ENCODE results near the gene OR52E6. TPM values are rescaled to one million over a fixed set of nuclear protein-coding genes. Genes with fewer than 3 reads are reported as not detected.

The OR52E6 gene
- total RNA-seq, 2 experiments from 2014 or later, result not detected

DNA sequence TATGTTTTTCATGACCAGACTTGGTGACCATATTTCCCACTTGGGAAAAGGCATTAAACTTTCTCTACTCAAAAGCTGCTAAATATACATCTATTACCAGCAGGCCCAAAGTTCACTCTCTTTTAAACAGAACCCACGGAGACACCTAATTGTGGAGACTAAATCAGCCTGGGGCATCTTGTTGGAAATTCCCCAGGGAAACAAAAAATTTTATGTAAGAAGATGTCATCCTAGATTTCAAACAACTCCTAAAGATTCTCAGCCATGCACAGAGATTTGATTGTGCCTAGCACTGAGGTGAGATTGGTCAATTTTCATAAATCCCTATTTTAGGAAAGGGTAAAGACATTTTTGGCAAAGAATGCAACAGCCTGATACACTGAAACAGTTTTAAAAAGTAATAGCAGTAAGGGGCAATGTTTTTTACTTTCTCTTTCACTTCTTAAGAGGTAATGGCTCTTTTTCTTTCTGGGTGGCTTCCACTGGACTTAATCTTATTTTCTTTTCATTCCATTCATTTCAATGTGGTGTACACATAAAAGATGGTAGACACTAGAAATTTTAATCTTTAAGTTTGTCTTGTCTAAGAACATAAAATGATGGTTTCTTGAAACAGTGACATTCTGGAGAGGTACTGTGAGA, 23.3 kb downstream of the OR52E6 start:
- CTCF ChIA-PET, result interaction anchor here (1.0 kb wide), 1 partner anchor 9 kb away, joined by 3 read pairs; no protein-coding TSS in a partner anchor
- Mint-ChIP-seq H3K4me3 (peak overlapping the region; percentile 48), H3K27me3 (no peaks in the 10 kb centered on the region), H3K36me3 (ENCODE audit: low read depth) (no peaks in the 10 kb centered on the region), H3K4me1 (ENCODE audit: low read depth) (peaks cover 10% of the 10 kb centered on the region), H3K27ac (peak overlapping the region; percentile 55), H3K9me3 (no peaks in the 10 kb centered on the region)
- no peak for DNase-seq
- TF ChIP-seq, protein P1, sequence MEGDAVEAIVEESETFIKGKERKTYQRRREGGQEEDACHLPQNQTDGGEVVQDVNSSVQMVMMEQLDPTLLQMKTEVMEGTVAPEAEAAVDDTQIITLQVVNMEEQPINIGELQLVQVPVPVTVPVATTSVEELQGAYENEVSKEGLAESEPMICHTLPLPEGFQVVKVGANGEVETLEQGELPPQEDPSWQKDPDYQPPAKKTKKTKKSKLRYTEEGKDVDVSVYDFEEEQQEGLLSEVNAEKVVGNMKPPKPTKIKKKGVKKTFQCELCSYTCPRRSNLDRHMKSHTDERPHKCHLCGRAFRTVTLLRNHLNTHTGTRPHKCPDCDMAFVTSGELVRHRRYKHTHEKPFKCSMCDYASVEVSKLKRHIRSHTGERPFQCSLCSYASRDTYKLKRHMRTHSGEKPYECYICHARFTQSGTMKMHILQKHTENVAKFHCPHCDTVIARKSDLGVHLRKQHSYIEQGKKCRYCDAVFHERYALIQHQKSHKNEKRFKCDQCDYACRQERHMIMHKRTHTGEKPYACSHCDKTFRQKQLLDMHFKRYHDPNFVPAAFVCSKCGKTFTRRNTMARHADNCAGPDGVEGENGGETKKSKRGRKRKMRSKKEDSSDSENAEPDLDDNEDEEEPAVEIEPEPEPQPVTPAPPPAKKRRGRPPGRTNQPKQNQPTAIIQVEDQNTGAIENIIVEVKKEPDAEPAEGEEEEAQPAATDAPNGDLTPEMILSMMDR (IDR thresholded peaks at IDR 0.05), result no peak
- POLR2A ChIA-PET, result no interaction called here
- no peak for ATAC-seq
- intact Hi-C loops (cut with micrococcal nuclease), result no loop called here

DNA sequence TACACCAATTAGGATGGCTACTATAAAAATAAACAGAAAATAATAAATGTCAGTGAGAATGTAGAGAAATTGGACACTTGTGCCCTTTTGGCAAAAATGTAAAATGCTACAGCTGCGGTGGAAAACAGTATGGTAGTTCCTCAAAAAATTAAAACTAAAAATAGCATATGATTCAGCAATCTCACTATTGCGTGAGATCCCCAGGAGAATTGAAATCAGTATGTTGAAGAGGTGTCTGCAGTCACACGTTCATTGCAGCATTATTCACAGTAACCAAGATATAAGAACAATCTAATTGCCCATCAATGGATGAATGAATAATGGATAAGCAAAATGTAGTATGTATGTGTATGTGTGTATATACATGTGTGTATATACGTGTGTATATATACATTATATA, 26.2 kb downstream of the OR52E6 start:
- no peak for ATAC-seq
- H3K36me3 Mint-ChIP-seq (ENCODE audit: low read depth), result no peaks in the 10 kb centered on the region
- H3K27me3 Mint-ChIP-seq, result no peaks in the 10 kb centered on the region
- TF ChIP-seq, protein P1 (IDR thresholded peaks at IDR 0.05), result no peak
- DNase-seq, result no peak
- no peak overlapping the region for H3K4me3 Mint-ChIP-seq
- intact Hi-C loops (cut with micrococcal nuclease), result no loop called here
- H3K27ac Mint-ChIP-seq, result no peak overlapping the region
- ChIA-PET POLR2A (no interaction called here), CTCF (interaction anchor here (0.9 kb wide), 1 partner anchor 75 kb away, joined by 3 read pairs; no protein-coding TSS in a partner anchor)
- H3K4me1 Mint-ChIP-seq (ENCODE audit: low read depth), result peaks cover 10% of the 10 kb centered on the region
- H3K9me3 Mint-ChIP-seq, result no peaks in the 10 kb centered on the region

DNA sequence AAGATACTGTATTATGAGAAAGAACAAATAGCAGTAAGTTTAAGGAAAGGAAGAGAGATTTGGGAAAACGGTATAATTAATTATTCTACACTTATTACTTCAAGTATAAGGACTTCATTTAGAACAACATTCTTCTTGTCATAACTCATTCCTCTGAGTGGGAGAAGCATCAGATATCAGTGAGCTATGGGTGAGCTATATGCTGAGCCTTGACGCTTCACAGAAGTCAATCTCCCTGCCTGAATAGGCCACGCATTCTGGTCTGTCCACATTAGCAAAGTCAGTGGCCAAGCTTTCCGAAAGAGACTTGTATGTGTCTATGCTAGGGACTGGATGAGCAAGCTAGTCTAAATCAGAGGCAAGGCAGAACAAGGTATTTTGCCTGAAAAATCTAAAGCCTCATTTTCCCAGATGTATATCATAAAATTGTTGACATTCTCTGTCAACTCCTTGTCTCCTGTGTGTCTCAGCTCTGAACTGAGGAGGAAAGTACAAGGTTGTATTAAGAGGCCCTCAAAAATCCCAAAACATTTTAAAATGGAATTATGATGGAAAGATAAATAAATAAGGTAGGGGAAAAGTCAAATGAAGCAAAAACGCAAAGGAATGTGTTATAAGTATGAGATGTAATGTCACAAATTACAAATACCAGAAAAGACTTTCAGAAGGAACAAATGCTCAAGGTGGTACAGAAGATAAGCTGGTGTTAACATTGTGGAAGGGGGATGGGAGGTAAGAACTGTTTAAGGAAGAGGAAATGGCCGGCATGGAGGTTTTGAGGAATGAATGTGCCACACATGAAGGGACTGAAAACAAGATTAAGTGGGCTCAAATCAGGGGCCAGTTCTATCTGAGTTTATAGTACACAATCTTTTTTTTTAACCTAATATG, 31.5 kb downstream of the OR52E6 start:
- Mint-ChIP-seq H3K36me3 (ENCODE audit: low read depth) (no peaks in the 10 kb centered on the region), H3K27me3 (peaks cover 13% of the 10 kb centered on the region), H3K4me3 (no peak overlapping the region), H3K9me3 (no peaks in the 10 kb centered on the region), H3K4me1 (ENCODE audit: low read depth) (peaks cover 6% of the 10 kb centered on the region), H3K27ac (no peak overlapping the region)
- POLR2A ChIA-PET, result interaction anchor here (0.6 kb wide), 1 partner anchor 139 kb away, joined by 3 read pairs; no protein-coding TSS in a partner anchor
- TF ChIP-seq, protein P1 (IDR thresholded peaks at IDR 0.05), result no peak
- no peak for DNase-seq
- CTCF ChIA-PET, result interaction anchor here (0.9 to 2.0 kb wide), 8 partner anchors 9 to 1174 kb away, joined by 3 to 13 read pairs (median 4); partner anchors contain the start of genes OR51D1, TRIM22 and TRIM5
- no peak for ATAC-seq
- intact Hi-C loops (cut with micrococcal nuclease), result loop anchor here (5.0 to 10.0 kb wide), 2 partner anchors 118 to 685 kb away; no protein-coding TSS in a partner anchor

DNA sequence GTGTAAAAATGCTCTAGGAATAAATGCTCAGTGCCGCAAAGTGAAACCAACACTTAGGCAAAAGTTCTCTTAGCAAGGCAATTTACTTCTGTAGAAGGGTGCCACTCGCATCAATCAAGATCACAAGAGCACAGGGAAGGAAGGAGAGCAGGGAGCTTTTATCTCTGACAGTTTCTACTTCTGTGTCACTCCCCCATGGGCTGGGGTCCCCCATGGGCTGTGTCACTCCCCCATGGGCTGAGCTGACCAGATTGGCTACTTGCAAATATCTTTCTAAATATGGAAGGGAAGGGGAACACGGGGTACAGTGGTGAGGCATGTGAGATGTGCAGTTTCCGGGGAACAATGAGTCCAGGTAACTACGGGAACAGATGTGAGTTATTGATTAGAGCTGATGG, 32.6 kb downstream of the OR52E6 start:
- H3K9me3 Mint-ChIP-seq, result peaks cover 4% of the 10 kb centered on the region
- peak overlapping the region; percentile 57 for H3K27ac Mint-ChIP-seq
- peak overlapping the region; percentile 85 for H3K4me3 Mint-ChIP-seq
- peaks cover 15% of the 10 kb centered on the region for H3K27me3 Mint-ChIP-seq
- TF ChIP-seq, protein P1 (IDR thresholded peaks at IDR 0.05), result no peak
- H3K36me3 Mint-ChIP-seq (ENCODE audit: low read depth), result no peaks in the 10 kb centered on the region
- ATAC-seq (peak; percentile 34), DNase-seq (peak; percentile 3)
- ChIA-PET POLR2A (interaction anchor here (0.6 kb wide), 1 partner anchor 336 kb away, joined by 3 read pairs; no protein-coding TSS in a partner anchor), CTCF (interaction anchor here (0.9 to 2.0 kb wide), 8 partner anchors 10 to 1173 kb away, joined by 3 to 13 read pairs (median 4); partner anchors contain the start of genes OR51D1, TRIM22 and TRIM5)
- intact Hi-C loops (cut with micrococcal nuclease), result loop anchor here (5.0 to 10.0 kb wide), 2 partner anchors 117 to 684 kb away; no protein-coding TSS in a partner anchor
- H3K4me1 Mint-ChIP-seq (ENCODE audit: low read depth), result peaks cover 6% of the 10 kb centered on the region
